GM13977 (cell line): ENCODE measurements around the gene RAD51B.

Source experiments
- DNase-seq: peaks from one replicate; pipeline ENCODE4 v3.0.0; 2012; ENCODE audit warnings: low spot score
- CTCF ChIP-seq: IDR thresholded peaks from 2 replicates; pipeline ENCODE4 v1.5.1; 2012; ENCODE audit warnings: mild to moderate bottlenecking, control low read depth; ENCODE audit not compliant: insufficient read depth; ENCODE audit errors: extremely low read depth, missing control alignments
- in situ Hi-C: fragments of 300-500 bp; cut with MboI; formaldehyde crosslinking; loops from one replicate; pipeline ENCODE4 v1.12.0; 2022; ENCODE audit warnings: low sequenced_read_pairs, low pct_unique_long_range_greater_than_20kb, mixed read lengths, inconsistent platforms; ENCODE audit not compliant: unreplicated experiment

Gene RAD51B

GRCh38 chr14:67916430-67916829 is 96.9 kb downstream of the RAD51B start:
- in situ Hi-C loops, result no loop called here
- no peak for DNase-seq
- TF ChIP-seq CTCF, result no peak

GRCh38 chr14:67917006-67917405 is 97.4 kb downstream of the RAD51B start:
- DNase-seq, result no peak
- TF ChIP-seq CTCF, result no peak
- in situ Hi-C loops, result no loop called here

- no peak for DNase-seq
- no peak for TF ChIP-seq CTCF
- in situ Hi-C loops, result no loop called here
Observed at GRCh38 chr14:67918838-67919237, 99.3 kb downstream of the RAD51B start.

- in situ Hi-C loops, result no loop called here
- no peak for DNase-seq
- TF ChIP-seq CTCF, result no peak
Observed at GRCh38 chr14:67919259-67920032, 99.9 kb downstream of the RAD51B start.

- no peak for DNase-seq
- TF ChIP-seq CTCF, result no peak
- in situ Hi-C loops, result no loop called here
Observed at GRCh38 chr14:67926821-67927220, 107.2 kb downstream of the RAD51B start.

- no peak for DNase-seq
- in situ Hi-C loops, result no loop called here
- TF ChIP-seq CTCF, result no peak
Observed at GRCh38 chr14:67927244-67927643, 107.7 kb downstream of the RAD51B start.
